ENCODE measurements around the gene SLC24A4. TPM values are rescaled to one million over a fixed set of nuclear protein-coding genes. Genes with fewer than 3 reads are reported as not detected.

Gene SLC24A4
- total RNA-seq, 1 donor from 2014 or later: not detected

DNA sequence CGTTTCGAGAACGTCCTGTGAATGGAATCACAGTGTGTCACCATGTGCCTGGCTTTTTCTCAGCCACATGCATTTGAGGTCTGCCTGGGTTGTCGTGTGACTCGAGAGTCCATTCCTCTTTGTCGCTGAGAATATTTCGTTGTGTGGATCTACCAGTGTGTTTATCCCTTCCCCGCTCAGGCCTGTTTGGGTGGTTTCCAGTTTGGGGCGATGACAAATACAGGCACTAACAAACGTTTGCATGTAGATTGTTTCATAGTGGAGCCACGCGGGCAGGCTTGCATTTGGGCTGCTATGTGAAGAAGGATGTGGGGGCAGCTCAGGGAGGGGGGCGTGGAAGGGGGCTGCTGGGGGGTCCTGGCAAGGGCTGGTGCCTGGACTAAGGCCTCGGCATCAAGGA lies 204.8 kb downstream of the SLC24A4 start:
- H3K4me1 Mint-ChIP-seq: no peaks in the 10 kb centered on the region
- H3K27me3 Mint-ChIP-seq (ENCODE audit: low read depth): no peaks in the 10 kb centered on the region
- no peak overlapping the region for H3K27ac Mint-ChIP-seq
- no peak overlapping the region for H3K4me3 Mint-ChIP-seq
- no peak for DNase-seq (ENCODE audit: low spot score in 2 of 2, unreplicated experiment in 2 of 2)
- no peaks in the 10 kb centered on the region for H3K36me3 Mint-ChIP-seq
- H3K9me3 Mint-ChIP-seq: no peaks in the 10 kb centered on the region
- TF ChIP-seq, protein P1, sequence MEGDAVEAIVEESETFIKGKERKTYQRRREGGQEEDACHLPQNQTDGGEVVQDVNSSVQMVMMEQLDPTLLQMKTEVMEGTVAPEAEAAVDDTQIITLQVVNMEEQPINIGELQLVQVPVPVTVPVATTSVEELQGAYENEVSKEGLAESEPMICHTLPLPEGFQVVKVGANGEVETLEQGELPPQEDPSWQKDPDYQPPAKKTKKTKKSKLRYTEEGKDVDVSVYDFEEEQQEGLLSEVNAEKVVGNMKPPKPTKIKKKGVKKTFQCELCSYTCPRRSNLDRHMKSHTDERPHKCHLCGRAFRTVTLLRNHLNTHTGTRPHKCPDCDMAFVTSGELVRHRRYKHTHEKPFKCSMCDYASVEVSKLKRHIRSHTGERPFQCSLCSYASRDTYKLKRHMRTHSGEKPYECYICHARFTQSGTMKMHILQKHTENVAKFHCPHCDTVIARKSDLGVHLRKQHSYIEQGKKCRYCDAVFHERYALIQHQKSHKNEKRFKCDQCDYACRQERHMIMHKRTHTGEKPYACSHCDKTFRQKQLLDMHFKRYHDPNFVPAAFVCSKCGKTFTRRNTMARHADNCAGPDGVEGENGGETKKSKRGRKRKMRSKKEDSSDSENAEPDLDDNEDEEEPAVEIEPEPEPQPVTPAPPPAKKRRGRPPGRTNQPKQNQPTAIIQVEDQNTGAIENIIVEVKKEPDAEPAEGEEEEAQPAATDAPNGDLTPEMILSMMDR (IDR thresholded peaks at IDR 0.05; ENCODE audit: unreplicated experiment): no peak

DNA sequence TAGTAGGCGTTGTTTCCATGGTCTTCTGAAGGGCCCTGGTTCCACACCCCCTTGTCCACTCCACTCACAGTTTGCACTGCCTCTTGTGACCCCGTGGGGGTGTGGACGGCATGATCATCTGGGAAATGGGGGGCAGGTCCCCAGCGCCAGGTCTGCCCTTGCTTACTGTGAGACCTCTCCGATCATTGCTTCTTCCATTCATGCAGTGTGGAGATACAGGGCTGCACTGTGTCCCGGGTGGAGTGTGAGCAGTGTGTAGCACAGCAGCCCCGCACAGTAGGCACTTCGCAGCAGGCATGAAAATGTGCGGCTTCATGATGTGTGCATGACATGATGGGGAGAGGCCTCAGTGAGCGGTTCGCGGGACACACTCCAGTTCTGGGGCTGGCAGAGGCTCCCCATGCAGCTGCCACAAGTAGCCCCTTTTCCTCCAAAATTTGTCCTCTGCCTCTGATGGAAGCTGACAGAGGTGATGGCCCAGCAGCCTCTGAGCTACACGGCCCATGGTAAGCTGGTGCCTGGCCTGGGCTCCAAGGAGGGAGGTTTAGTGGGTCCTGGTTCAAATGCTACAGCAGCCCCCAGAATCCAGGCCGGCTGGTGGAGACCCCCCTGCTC lies 205.6 kb downstream of the SLC24A4 start:
- DNase-seq (ENCODE audit: low spot score in 2 of 2, unreplicated experiment in 2 of 2): no peak

DNA sequence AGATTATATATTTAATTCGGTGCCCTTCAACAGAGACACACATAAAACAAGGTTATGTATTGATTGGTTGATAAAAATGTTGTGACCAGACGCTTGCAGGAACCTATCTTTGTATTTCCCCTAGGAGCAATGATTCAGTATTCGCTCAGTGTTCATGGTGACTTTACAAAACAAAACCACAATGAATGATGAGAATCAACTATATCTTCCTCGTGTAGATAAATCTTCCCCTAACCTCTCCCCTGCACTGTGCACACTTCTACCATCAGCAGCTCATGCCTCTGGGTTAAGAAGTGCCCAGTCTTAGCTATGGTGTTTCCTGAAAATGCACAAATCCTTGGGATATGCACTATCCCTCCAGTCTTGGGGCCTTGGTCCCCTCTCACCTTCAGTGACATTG lies 206.9 kb downstream of the SLC24A4 start:
- H3K27me3 Mint-ChIP-seq (ENCODE audit: low read depth): no peaks in the 10 kb centered on the region
- DNase-seq (ENCODE audit: low spot score in 2 of 2, unreplicated experiment in 2 of 2): no peak
- H3K27ac Mint-ChIP-seq: no peak overlapping the region
- no peak overlapping the region for H3K4me3 Mint-ChIP-seq
- H3K4me1 Mint-ChIP-seq: no peaks in the 10 kb centered on the region
- H3K36me3 Mint-ChIP-seq: no peaks in the 10 kb centered on the region
- TF ChIP-seq, protein P1 (IDR thresholded peaks at IDR 0.05; ENCODE audit: unreplicated experiment): no peak
- H3K9me3 Mint-ChIP-seq: no peaks in the 10 kb centered on the region

More for the DNA sequence above, 205.6 kb downstream of the SLC24A4 start:
- Mint-ChIP-seq H3K27ac (no peak overlapping the region), H3K27me3 (ENCODE audit: low read depth) (no peaks in the 10 kb centered on the region), H3K4me3 (no peak overlapping the region), H3K36me3 (no peaks in the 10 kb centered on the region), H3K9me3 (no peaks in the 10 kb centered on the region), H3K4me1 (no peaks in the 10 kb centered on the region)
- TF ChIP-seq, protein P1 (IDR thresholded peaks at IDR 0.05; ENCODE audit: unreplicated experiment): no peak

DNA sequence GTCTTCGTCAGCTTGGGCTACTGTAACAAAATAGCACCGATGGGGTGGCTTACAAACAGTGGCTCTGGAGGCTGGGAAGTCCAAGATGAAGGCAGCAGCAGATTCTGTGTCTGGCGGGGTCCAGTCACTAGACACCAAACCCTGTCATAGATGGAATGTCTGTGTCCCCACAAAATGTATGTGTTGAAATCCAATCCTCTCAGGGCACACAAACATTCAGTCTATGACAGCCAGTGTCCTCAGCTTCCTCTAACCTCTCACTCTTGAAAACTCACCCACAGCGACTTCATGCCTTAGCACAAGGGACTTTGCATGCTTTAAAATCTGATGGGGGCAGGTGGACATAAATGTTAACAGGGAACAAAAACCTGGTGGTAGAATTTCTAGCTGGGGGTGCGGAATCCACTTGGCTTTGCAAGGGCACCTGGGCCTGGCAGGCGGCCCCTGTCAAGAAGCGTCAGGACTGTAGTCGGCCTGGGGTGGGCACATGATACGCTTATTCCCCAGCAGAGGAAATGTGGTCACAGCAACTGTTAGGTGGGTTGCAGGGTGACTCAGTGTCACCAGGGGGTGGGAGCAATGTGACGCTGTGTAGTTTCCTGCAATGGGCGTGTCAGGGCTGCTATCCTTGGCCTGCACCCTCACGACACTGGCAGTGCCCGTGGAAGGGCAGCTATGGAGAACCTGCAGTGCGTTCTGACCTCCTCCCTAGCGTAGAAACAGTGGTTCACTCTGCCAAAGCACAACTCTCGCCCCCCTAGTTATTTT lies 208.3 kb downstream of the SLC24A4 start:
- H3K4me3 Mint-ChIP-seq: no peak overlapping the region
- no peak for DNase-seq (ENCODE audit: low spot score in 2 of 2, unreplicated experiment in 2 of 2)
- no peaks in the 10 kb centered on the region for H3K9me3 Mint-ChIP-seq
- H3K27me3 Mint-ChIP-seq (ENCODE audit: low read depth): no peaks in the 10 kb centered on the region
- no peaks in the 10 kb centered on the region for H3K36me3 Mint-ChIP-seq
- no peak overlapping the region for H3K27ac Mint-ChIP-seq
- H3K4me1 Mint-ChIP-seq: peaks cover 3% of the 10 kb centered on the region
- TF ChIP-seq, protein P1 (IDR thresholded peaks at IDR 0.05; ENCODE audit: unreplicated experiment): no peak

DNA sequence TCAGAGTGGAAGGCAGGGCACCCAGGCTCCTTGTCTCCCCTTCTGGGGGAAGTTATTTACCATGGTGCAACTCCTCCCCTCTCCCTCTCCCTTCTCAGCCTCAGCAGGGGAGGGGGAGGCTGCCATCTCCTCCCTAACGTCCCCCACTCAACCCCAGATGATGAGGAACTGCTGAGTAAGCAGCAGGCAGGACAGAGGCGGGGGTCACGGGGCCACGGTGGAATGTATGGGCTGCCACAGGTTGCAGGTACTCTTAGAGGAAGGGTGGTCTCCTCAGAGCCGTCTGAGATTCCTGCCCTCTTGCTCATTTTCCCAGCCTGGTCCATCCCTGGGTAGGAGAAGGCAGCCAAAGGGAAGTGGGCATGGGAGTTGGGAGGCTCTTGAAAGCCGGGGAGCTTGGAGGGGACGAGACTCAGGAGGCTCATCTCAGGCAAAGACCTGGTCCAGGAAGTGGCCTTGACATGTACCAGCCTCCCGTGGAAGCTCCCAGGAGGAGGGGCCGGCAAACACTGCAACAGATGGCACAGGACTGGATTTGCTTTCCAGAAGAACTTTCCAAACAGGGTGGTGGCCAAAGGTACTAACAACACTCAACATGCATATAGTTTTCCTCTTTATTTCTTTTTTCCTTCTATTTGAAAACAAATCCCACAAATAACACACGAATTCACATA lies 209.7 kb downstream of the SLC24A4 start:
- peaks cover 3% of the 10 kb centered on the region for H3K4me1 Mint-ChIP-seq
- TF ChIP-seq, protein P1 (IDR thresholded peaks at IDR 0.05; ENCODE audit: unreplicated experiment): no peak
- H3K27ac Mint-ChIP-seq: no peak overlapping the region
- H3K9me3 Mint-ChIP-seq: no peaks in the 10 kb centered on the region
- no peak for DNase-seq (ENCODE audit: low spot score in 2 of 2, unreplicated experiment in 2 of 2)
- no peaks in the 10 kb centered on the region for H3K27me3 Mint-ChIP-seq (ENCODE audit: low read depth)
- H3K4me3 Mint-ChIP-seq: no peak overlapping the region
- no peaks in the 10 kb centered on the region for H3K36me3 Mint-ChIP-seq
